ENCODE results near the gene VKORC1L1.

GRCh38 chr7:65912237-65912636 lies 39.4 kb downstream of the VKORC1L1 start:
- TF ChIP-seq, protein P1, sequence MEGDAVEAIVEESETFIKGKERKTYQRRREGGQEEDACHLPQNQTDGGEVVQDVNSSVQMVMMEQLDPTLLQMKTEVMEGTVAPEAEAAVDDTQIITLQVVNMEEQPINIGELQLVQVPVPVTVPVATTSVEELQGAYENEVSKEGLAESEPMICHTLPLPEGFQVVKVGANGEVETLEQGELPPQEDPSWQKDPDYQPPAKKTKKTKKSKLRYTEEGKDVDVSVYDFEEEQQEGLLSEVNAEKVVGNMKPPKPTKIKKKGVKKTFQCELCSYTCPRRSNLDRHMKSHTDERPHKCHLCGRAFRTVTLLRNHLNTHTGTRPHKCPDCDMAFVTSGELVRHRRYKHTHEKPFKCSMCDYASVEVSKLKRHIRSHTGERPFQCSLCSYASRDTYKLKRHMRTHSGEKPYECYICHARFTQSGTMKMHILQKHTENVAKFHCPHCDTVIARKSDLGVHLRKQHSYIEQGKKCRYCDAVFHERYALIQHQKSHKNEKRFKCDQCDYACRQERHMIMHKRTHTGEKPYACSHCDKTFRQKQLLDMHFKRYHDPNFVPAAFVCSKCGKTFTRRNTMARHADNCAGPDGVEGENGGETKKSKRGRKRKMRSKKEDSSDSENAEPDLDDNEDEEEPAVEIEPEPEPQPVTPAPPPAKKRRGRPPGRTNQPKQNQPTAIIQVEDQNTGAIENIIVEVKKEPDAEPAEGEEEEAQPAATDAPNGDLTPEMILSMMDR (IDR thresholded peaks at IDR 0.05 in 2 of 3, conservative IDR thresholded peaks at IDR 0.05 in 1 of 3; ENCODE audit: control insufficient read depth in 2 of 3, extremely low read depth in 1 of 3, insufficient read depth in 1 of 3, low read depth in 3 of 3, low read length in 3 of 3), result no peak
- TF ChIP-seq EZH2 (IDR thresholded peaks at IDR 0.05; ENCODE audit: borderline replicate concordance, control insufficient read depth, low read depth, low read length) (no peak), REST (IDR thresholded peaks at IDR 0.05; ENCODE audit: low read depth, low read length) (no peak), GABPA (IDR thresholded peaks at IDR 0.05; ENCODE audit: low read depth) (no peak), ETV6 (conservative IDR thresholded peaks at IDR 0.05 in 1 of 2, IDR thresholded peaks at IDR 0.05 in 1 of 2; ENCODE audit: borderline replicate concordance in 1 of 2, low read depth in 1 of 2) (no peak), SRF (IDR thresholded peaks at IDR 0.05; ENCODE audit: low read depth in 2 of 2, low read length in 2 of 2) (no peak), EP300 (IDR thresholded peaks at IDR 0.05; ENCODE audit: borderline replicate concordance in 1 of 2, control insufficient read depth in 1 of 2, low read depth in 2 of 2, low read length in 2 of 2) (no peak), MAX (IDR thresholded peaks at IDR 0.05; ENCODE audit: low read depth, low read length) (no peak), MYC (IDR thresholded peaks at IDR 0.05; ENCODE audit: insufficient read depth, insufficient read length, insufficient replicate concordance, low read length, severe bottlenecking) (no peak), CHD2 (IDR thresholded peaks at IDR 0.05; ENCODE audit: borderline replicate concordance, low read depth, low read length) (no peak), E2F8 (IDR thresholded peaks at IDR 0.05; ENCODE audit: low read depth, partially characterized antibody) (no peak), RAD51 (IDR thresholded peaks at IDR 0.05) (no peak)
- TF ChIP-seq, protein P2, sequence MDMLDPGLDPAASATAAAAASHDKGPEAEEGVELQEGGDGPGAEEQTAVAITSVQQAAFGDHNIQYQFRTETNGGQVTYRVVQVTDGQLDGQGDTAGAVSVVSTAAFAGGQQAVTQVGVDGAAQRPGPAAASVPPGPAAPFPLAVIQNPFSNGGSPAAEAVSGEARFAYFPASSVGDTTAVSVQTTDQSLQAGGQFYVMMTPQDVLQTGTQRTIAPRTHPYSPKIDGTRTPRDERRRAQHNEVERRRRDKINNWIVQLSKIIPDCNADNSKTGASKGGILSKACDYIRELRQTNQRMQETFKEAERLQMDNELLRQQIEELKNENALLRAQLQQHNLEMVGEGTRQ (IDR thresholded peaks at IDR 0.05; ENCODE audit: borderline replicate concordance, low read depth, low read length), result no peak
